H1 (cell line): ENCODE measurements around the gene FOXN1. TPM values are rescaled to one million over a fixed set of nuclear protein-coding genes. Genes with fewer than 3 reads are reported as not detected.

Experiments used
- CTCF ChIA-PET: fragments of 300-600 bp; sonication (Branson Sonifier 250); formaldehyde crosslinking; loops from one replicate; lab custom pipeline; 2021; ENCODE audit not compliant: partially characterized antibody; lab: Charles Lee
- POLR2A ChIA-PET: fragments of 300-600 bp; sonication (Branson Sonifier 250); formaldehyde crosslinking; loops from one replicate; lab custom pipeline; 2021; ENCODE audit warnings: inconsistent platforms; ENCODE audit not compliant: partially characterized antibody; lab: Charles Lee
- DNase-seq, 2 experiments: peaks; one replicate each; pipeline versions ENCODE4 v3.0.0 to v3.0.0-alpha.2; 2010 to 2022; ENCODE audit warnings: low spot score in 2 of 2, low read depth in 1 of 2, mixed read lengths in 1 of 2
- FAIRE-seq: peaks from 2 replicates; lab custom pipeline; 2011; peaks lifted over from hg19 to GRCh38; lab: Jason Lieb, UNC
- H2AFZ ChIP-seq: 2 replicates; pipeline ENCODE4 v1.8.1; 2012; ENCODE audit warnings: low read length, inconsistent platforms
- H2AK5ac ChIP-seq: 2 replicates; pipeline ENCODE4 v1.6.1; 2013; ENCODE audit warnings: low read depth, low read length
- H2BK120ac ChIP-seq: replicated peaks from 2 replicates; pipeline ENCODE3; 2013; ENCODE audit warnings: low read depth, low read length, inconsistent platforms
- H2BK12ac ChIP-seq: 2 replicates; pipeline ENCODE4 v1.6.1; 2013; ENCODE audit warnings: low read depth, low read length
- H2BK15ac ChIP-seq: 2 replicates; pipeline ENCODE4 v1.6.1; 2013; ENCODE audit warnings: low read length
- H2BK20ac ChIP-seq: 2 replicates; pipeline ENCODE4 v1.6.1; 2013; ENCODE audit warnings: low read length
- H2BK5ac ChIP-seq: 2 replicates; pipeline ENCODE4 v1.6.1; 2013; ENCODE audit warnings: low read depth, low read length
- H3K14ac ChIP-seq: 2 replicates; pipeline ENCODE4 v1.6.1; 2013; ENCODE audit warnings: inconsistent platforms; ENCODE audit not compliant: insufficient read length
- H3K18ac ChIP-seq: 2 replicates; pipeline ENCODE4 v1.6.1; 2013; ENCODE audit warnings: low read length; ENCODE audit errors: extremely low read depth
- H3K23ac ChIP-seq: 2 replicates; pipeline ENCODE4 v1.6.1; 2013; ENCODE audit warnings: inconsistent platforms; ENCODE audit not compliant: insufficient read length
- H3K23me2 ChIP-seq: 2 replicates; pipeline ENCODE4 v1.6.1; 2013; ENCODE audit warnings: low read depth, low read length
- H3K27ac ChIP-seq: 2 replicates; pipeline ENCODE4 v1.6.1; 2011; ENCODE audit warnings: low read depth, low read length, inconsistent platforms
- H3K27me3 ChIP-seq, 4 experiments: replicated peaks in 1 of 4; 1 replicate in 1 of 4; 2 replicates in 3 of 4; pipeline versions ENCODE4 v1.6.1 to v1.8.1; 2011 to 2013; ENCODE audit warnings: low read length in 3 of 4, mild to moderate bottlenecking in 3 of 4, inconsistent platforms in 2 of 4, mixed read lengths in 2 of 4, moderate library complexity in 1 of 4; ENCODE audit not compliant: control insufficient read depth in 3 of 4, insufficient read depth in 3 of 4; ENCODE audit errors: extremely low read depth in 1 of 4
- H3K36me3 ChIP-seq, 4 experiments: 2 replicates each; pipeline versions ENCODE4 v1.6.1 to v1.8.1; 2011 to 2013; ENCODE audit warnings: mild to moderate bottlenecking in 4 of 4, low read length in 3 of 4, moderate library complexity in 2 of 4, control low read depth in 1 of 4, inconsistent platforms in 1 of 4; ENCODE audit not compliant: insufficient read depth in 4 of 4, control insufficient read depth in 2 of 4
- H3K4ac ChIP-seq: replicated peaks from 2 replicates; pipeline ENCODE3; 2013; ENCODE audit warnings: low read length, low read depth, mixed read lengths, inconsistent platforms; ENCODE audit not compliant: insufficient read length
- H3K4me1 ChIP-seq, 4 experiments: replicated peaks in 1 of 4; 1 replicate in 1 of 4; 2 replicates in 3 of 4; pipeline versions ENCODE4 v1.6.1 to v1.8.1; 2011 to 2013; ENCODE audit warnings: low read length in 3 of 4, inconsistent platforms in 2 of 4, mixed read lengths in 1 of 4; ENCODE audit not compliant: insufficient read depth in 4 of 4, control insufficient read depth in 3 of 4
- H3K4me2 ChIP-seq, 2 experiments: 2 replicates each; pipeline versions ENCODE4 v1.6.1 to v1.8.1; 2011 to 2013; ENCODE audit warnings: low read depth in 2 of 2, low read length in 2 of 2, control low read depth in 1 of 2, inconsistent platforms in 1 of 2, mild to moderate bottlenecking in 1 of 2; ENCODE audit not compliant: insufficient read depth in 1 of 2
- H3K4me3 ChIP-seq, 4 experiments: fragments of 200-600, 300-600 bp in 1 of 4; sonication (generic), shearing (Covaris generic), sonication (Bioruptor Twin) in 1 of 4; 2 replicates each; pipeline versions ENCODE4 v1.5.1 to v1.8.1; 2011 to 2016; ENCODE audit warnings: low read length in 4 of 4, low read depth in 3 of 4, control low read depth in 2 of 4, inconsistent platforms in 2 of 4, mild to moderate bottlenecking in 2 of 4, mixed read lengths in 1 of 4, moderate library complexity in 1 of 4; ENCODE audit not compliant: insufficient read depth in 2 of 4; ENCODE audit errors: extremely low read depth in 1 of 4
- H3K56ac ChIP-seq: replicated peaks from 2 replicates; pipeline ENCODE3; 2013; ENCODE audit warnings: low read depth, mild to moderate bottlenecking, mixed read lengths, low read length, inconsistent platforms; ENCODE audit not compliant: insufficient read length
- H3K79me1 ChIP-seq: 2 replicates; pipeline ENCODE4 v1.6.1; 2013; ENCODE audit warnings: low read depth, low read length, control low read depth
- H3K79me2 ChIP-seq, 2 experiments: 2 replicates each; pipeline versions ENCODE4 v1.6.1 to v1.8.1; 2012 to 2013; ENCODE audit warnings: low read length in 2 of 2, mild to moderate bottlenecking in 2 of 2, inconsistent platforms in 1 of 2; ENCODE audit not compliant: insufficient read depth in 2 of 2, control insufficient read depth in 1 of 2
- H3K9ac ChIP-seq, 4 experiments: replicated peaks in 1 of 4; 1 replicate in 1 of 4; 2 replicates in 3 of 4; pipeline versions ENCODE4 v1.6.1 to v1.8.1; 2011 to 2013; ENCODE audit warnings: low read depth in 3 of 4, low read length in 3 of 4, control low read depth in 2 of 4, mild to moderate bottlenecking in 2 of 4, moderate library complexity in 2 of 4, inconsistent platforms in 1 of 4; ENCODE audit errors: extremely low read depth in 1 of 4
- H3K9me3 ChIP-seq, 2 experiments: 2 replicates each; pipeline versions ENCODE4 v1.6.1 to v1.8.1; 2012 to 2013; ENCODE audit warnings: mild to moderate bottlenecking in 2 of 2, moderate library complexity in 2 of 2, control low read depth in 1 of 2, inconsistent platforms in 1 of 2, low read depth in 1 of 2, low read length in 1 of 2, mixed read lengths in 1 of 2; ENCODE audit not compliant: insufficient read depth in 2 of 2
- H4K20me1 ChIP-seq, 2 experiments: replicated peaks in 1 of 2; 2 replicates each; pipeline versions ENCODE3 to v1.8.1; 2011 to 2013; ENCODE audit warnings: inconsistent platforms in 2 of 2, low read length in 2 of 2, mild to moderate bottlenecking in 1 of 2; ENCODE audit not compliant: insufficient read depth in 2 of 2, control insufficient read depth in 1 of 2
- H4K5ac ChIP-seq: 2 replicates; pipeline ENCODE4 v1.6.1; 2013; ENCODE audit warnings: low read length, low read depth, mixed read lengths, inconsistent platforms; ENCODE audit not compliant: insufficient read length
- H4K8ac ChIP-seq: 2 replicates; pipeline ENCODE4 v1.8.0; 2013; ENCODE audit warnings: mild to moderate bottlenecking, moderate library complexity, low read length, inconsistent platforms; ENCODE audit not compliant: insufficient read depth; ENCODE audit errors: extremely low read depth
- H4K91ac ChIP-seq: replicated peaks from 2 replicates; pipeline ENCODE3; 2013; ENCODE audit warnings: low read length, mixed read lengths, inconsistent platforms; ENCODE audit not compliant: insufficient read length
- ATF3 ChIP-seq: IDR thresholded peaks from 2 replicates; pipeline ENCODE4 v1.6.1; 2011; ENCODE audit warnings: low read depth, mild to moderate bottlenecking, low read length; ENCODE audit not compliant: insufficient read depth
- KDM1A ChIP-seq: fragments of 200-600, 300-600 bp; sonication (generic); IDR thresholded peaks from 2 replicates; pipeline ENCODE4 v1.7.1; 2016; ENCODE audit warnings: mild to moderate bottlenecking, low read length, borderline replicate concordance
- RAD21 ChIP-seq, 2 experiments: IDR thresholded peaks in 1 of 2; conservative IDR thresholded peaks in 1 of 2; 2 replicates each; pipeline ENCODE4 v1.6.1; 2011; ENCODE audit warnings: low read depth in 2 of 2, low read length in 2 of 2, improper control_type of control experiment in 1 of 2, inconsistent platforms in 1 of 2, mild to moderate bottlenecking in 1 of 2, moderate library complexity in 1 of 2
- RNF2 ChIP-seq: fragments of 200-900, 300-1000 bp; sonication (generic); IDR thresholded peaks from 2 replicates; pipeline ENCODE4 v1.7.1; 2016; ENCODE audit warnings: borderline replicate concordance, low read depth, mild to moderate bottlenecking, antibody characterized with exemption, low read length; ENCODE audit not compliant: poor library complexity, severe bottlenecking; ENCODE audit errors: missing control alignments
- WGBS, 2 experiments: shearing (Covaris generic) in 1 of 2; methylation state at CpG; one replicate each; pipeline versions ENCODE4 v1.1.6 to v1.1.7; 2013 to 2015; ENCODE audit warnings: low lambda C conversion rate in 2 of 2, mixed read lengths in 2 of 2, inconsistent platforms in 1 of 2, low coverage in 1 of 2, missing lambda C conversion rate in 1 of 2; ENCODE audit not compliant: insufficient replicate concordance in 2 of 2, insufficient coverage in 1 of 2, insufficient read length in 1 of 2; ENCODE audit errors: extremely low coverage in 1 of 2, missing lambda C conversion rate in 1 of 2; 5-methylcytosine and 5-hydroxymethylcytosine counted together
- polyA plus RNA-seq, 7 experiments: library from polyadenylated mRNA; depleted of rRNA in 3 of 7; stranded (reverse) in 5 of 7; unstranded in 2 of 7; fragments of >200 nt in 5 of 7; fragments of 200-250 nt in 2 of 7; gene quantifications; 1 replicate in 5 of 7; 2 replicates in 1 of 7; 4 replicates in 1 of 7; pipeline versions ENCODE4 v1.2.1 to v1.2.3, GENCODE V29; 2011 to 2013; ENCODE audit warnings: missing spikeins in 2 of 7, mixed read lengths in 2 of 7
- total RNA-seq: library from RNA; stranded (reverse); fragmentation: NEBNext Ultra II Directional; extraction: Animal tissue kit (Norgen Biotek cat#: 25700); gene quantifications from 2 replicates; pipeline ENCODE4 v1.2.1, GENCODE V29; 2021

FOXN1 gene
- total and polyA plus RNA-seq, 2 of the 8 experiments (the other 6 are each of a cell fraction or from before 2014, with no cell fraction given), result not detected

GRCh38 chr17:28518578-28518977 lies 12.4 kb downstream of the FOXN1 start:
- H3K4me1 ChIP-seq, result peaks cover 0 to 15% (median 4%) of the 10 kb centered on the region in 4 experiments; a peak in 3 of 7 replicates
- CTCF ChIA-PET, result interaction anchor here (4.9 kb wide), 1 partner anchor 30 kb away, joined by 35 read pairs; no protein-coding TSS in a partner anchor
- WGBS, 2 experiments, result 85% methylated on average over 7 of the region's 7 CpGs; no CpG with 5 or more reads in 1 of the 2 experiments
- H3K4ac ChIP-seq, result no peak overlapping the region
- H3K14ac ChIP-seq, result no peak overlapping the region
- H3K9ac ChIP-seq, result no peak overlapping the region
- H3K23ac ChIP-seq, result no peak overlapping the region
- no peak overlapping the region for H2BK12ac ChIP-seq
- POLR2A ChIA-PET, result no interaction called here
- no peaks in the 10 kb centered on the region for H3K9me3 ChIP-seq
- H4K8ac ChIP-seq, result no peak overlapping the region
- no peak overlapping the region for H2BK120ac ChIP-seq
- no peak overlapping the region for H3K27ac ChIP-seq
- H3K4me3 ChIP-seq, result no peak overlapping the region
- no peaks in the 10 kb centered on the region for H3K79me2 ChIP-seq
- no peak overlapping the region for H3K56ac ChIP-seq
- no peak overlapping the region for H4K91ac ChIP-seq
- no peak overlapping the region for H3K18ac ChIP-seq
- no peak overlapping the region for H2AK5ac ChIP-seq
- no peak overlapping the region for H2BK15ac ChIP-seq
- no peaks in the 10 kb centered on the region for H4K20me1 ChIP-seq
- H2BK20ac ChIP-seq, result no peak overlapping the region
- no peak overlapping the region for H2AFZ ChIP-seq
- H4K5ac ChIP-seq, result no peak overlapping the region
- H3K79me1 ChIP-seq, result no peaks in the 10 kb centered on the region
- DNase-seq, result no peak
- H3K23me2 ChIP-seq, result no peaks in the 10 kb centered on the region
- FAIRE-seq, result no peak
- no peak overlapping the region for H3K4me2 ChIP-seq
- H3K27me3 ChIP-seq, result no peaks in the 10 kb centered on the region
- no peak overlapping the region for H2BK5ac ChIP-seq
- no peaks in the 10 kb centered on the region for H3K36me3 ChIP-seq
- TF ChIP-seq ATF3 (no peak), RNF2 (no peak), RAD21 (IDR thresholded peaks at IDR 0.05 in 1 of 2, conservative IDR thresholded peaks at IDR 0.05 in 1 of 2; ENCODE audit: low read depth in 2 of 2, low read length in 2 of 2) (no peak), KDM1A (no peak)
- TF ChIP-seq, all 59 proteins: peak for 0
